IMR-90 (cell line): ENCODE results near the gene ITGB1BP1. TPM values are rescaled to one million over a fixed set of nuclear protein-coding genes. Genes with fewer than 3 reads are reported as not detected.

Experiments used
- ATAC-seq: fragments of 200-7000 bp; cut with Tn5 transposase; 2 replicates; pipeline ENCODE4 v1.9.1; 2020; ENCODE audit warnings: low read depth, mild to moderate bottlenecking, moderate library complexity
- BruUV-seq: library from RNA; stranded (reverse); fragments of 400-500 nt; replicated peaks from 2 replicates; lab custom pipeline; 2021; lab: Mats Ljungman, UMichigan
- CTCF ChIA-PET: fragments of 300-600 bp; formaldehyde crosslinking; extraction: SDS; loops from one replicate; lab custom pipeline; 2021; ENCODE audit warnings: antibody characterized with exemption; lab: Yijun Ruan, JAX
- POLR2A ChIA-PET: fragments of 300-600 bp; sonication (Branson Sonifier 250); formaldehyde crosslinking; loops from one replicate; lab custom pipeline; 2022; ENCODE audit warnings: antibody characterized with exemption; ENCODE audit not compliant: unreplicated experiment; lab: Charles Lee
- DNase-seq: peaks from one replicate; pipeline ENCODE4 v3.0.0; 2013
- H2AFZ ChIP-seq: replicated peaks from 2 replicates; pipeline ENCODE3; 2013; ENCODE audit warnings: low read length, mild to moderate bottlenecking; ENCODE audit not compliant: poor library complexity
- H2AK5ac ChIP-seq: 2 replicates; pipeline ENCODE4 v1.6.1; 2013; ENCODE audit warnings: low read depth, low read length, inconsistent platforms
- H2AK9ac ChIP-seq: replicated peaks from 2 replicates; pipeline ENCODE3; 2013; ENCODE audit warnings: mild to moderate bottlenecking, low read depth, low read length, moderate library complexity; ENCODE audit not compliant: poor library complexity
- H2BK120ac ChIP-seq: 2 replicates; pipeline ENCODE4 v1.6.1; 2013; ENCODE audit warnings: low read depth, low read length, inconsistent platforms
- H2BK15ac ChIP-seq: 3 replicates; pipeline ENCODE4 v1.6.1; 2013; ENCODE audit warnings: low read depth, low read length, inconsistent platforms
- H2BK20ac ChIP-seq: 2 replicates; pipeline ENCODE4 v1.6.1; 2013; ENCODE audit warnings: low read depth, mild to moderate bottlenecking, inconsistent platforms, low read length, moderate library complexity
- H2BK5ac ChIP-seq: 2 replicates; pipeline ENCODE4 v1.6.1; 2013; ENCODE audit warnings: mild to moderate bottlenecking, low read depth, low read length, inconsistent platforms; ENCODE audit not compliant: poor library complexity, severe bottlenecking
- H3K14ac ChIP-seq: replicated peaks from 2 replicates; pipeline ENCODE4 v1.6.1; 2013; ENCODE audit warnings: low read depth, low read length, inconsistent platforms
- H3K18ac ChIP-seq: 2 replicates; pipeline ENCODE4 v1.6.1; 2013; ENCODE audit warnings: low read depth, low read length, control low read depth
- H3K23ac ChIP-seq: 2 replicates; pipeline ENCODE4 v1.6.1; 2013; ENCODE audit warnings: low read depth, low read length, inconsistent platforms
- H3K27ac ChIP-seq: 2 replicates; pipeline ENCODE4 v1.5.1; 2013; ENCODE audit warnings: mild to moderate bottlenecking, control low read depth, low read length; ENCODE audit not compliant: insufficient read depth
- H3K27me3 ChIP-seq: 2 replicates; pipeline ENCODE4 v1.6.1; 2013; ENCODE audit warnings: low read length; ENCODE audit not compliant: control insufficient read depth, insufficient read depth
- H3K36me3 ChIP-seq: 2 replicates; pipeline ENCODE4 v1.6.1; 2013; ENCODE audit warnings: low read length, mixed read lengths; ENCODE audit not compliant: control insufficient read depth, insufficient read depth
- H3K4ac ChIP-seq: 2 replicates; pipeline ENCODE4 v1.6.1; 2013; ENCODE audit warnings: low read depth, low read length, inconsistent platforms
- H3K4me1 ChIP-seq: 2 replicates; pipeline ENCODE4 v1.6.1; 2013; ENCODE audit warnings: low read length, mixed read lengths; ENCODE audit not compliant: control insufficient read depth, insufficient read depth
- H3K4me2 ChIP-seq: 2 replicates; pipeline ENCODE4 v1.6.1; 2013; ENCODE audit warnings: low read depth, mild to moderate bottlenecking, control low read depth, low read length, moderate library complexity
- H3K4me3 ChIP-seq: 2 replicates; pipeline ENCODE4 v1.5.1; 2013; ENCODE audit warnings: low read depth, mild to moderate bottlenecking, control low read depth, low read length, moderate library complexity; ENCODE audit not compliant: insufficient read depth
- H3K56ac ChIP-seq: 2 replicates; pipeline ENCODE4 v1.6.1; 2013; ENCODE audit warnings: low read length, inconsistent platforms; ENCODE audit not compliant: insufficient read depth; ENCODE audit errors: extremely low read depth
- H3K79me1 ChIP-seq, 2 experiments: 2 replicates each; pipeline ENCODE4 v1.6.1; 2013; ENCODE audit warnings: low read length in 2 of 2, inconsistent platforms in 1 of 2, low read depth in 1 of 2
- H3K9ac ChIP-seq: 2 replicates; pipeline ENCODE4 v1.6.1; 2013; ENCODE audit warnings: low read depth, low read length, control low read depth
- H3K9me1 ChIP-seq: 2 replicates; pipeline ENCODE4 v1.6.1; 2013; ENCODE audit warnings: low read length, inconsistent platforms; ENCODE audit not compliant: insufficient read depth
- H3K9me3 ChIP-seq: 2 replicates; pipeline ENCODE4 v1.6.1; 2013; ENCODE audit warnings: low read length; ENCODE audit not compliant: control insufficient read depth, insufficient read depth
- H4K20me1 ChIP-seq: 2 replicates; pipeline ENCODE4 v1.6.1; 2013; ENCODE audit warnings: low read length, inconsistent platforms; ENCODE audit not compliant: insufficient read depth
- H4K5ac ChIP-seq: 2 replicates; pipeline ENCODE4 v1.6.1; 2013; ENCODE audit warnings: mild to moderate bottlenecking, low read depth, low read length, control low read depth
- H4K8ac ChIP-seq, 2 experiments: 2 replicates each; pipeline ENCODE4 v1.6.1; 2013; ENCODE audit warnings: low read depth in 2 of 2, low read length in 2 of 2, control low read depth in 1 of 2, inconsistent platforms in 1 of 2
- H4K91ac ChIP-seq: 2 replicates; pipeline ENCODE4 v1.6.1; 2013; ENCODE audit warnings: low read depth, low read length, inconsistent platforms; ENCODE audit not compliant: insufficient read depth
- CHD1 ChIP-seq: IDR thresholded peaks from 2 replicates; pipeline ENCODE4 v1.6.1; 2012; ENCODE audit warnings: low read depth, low read length, improper control_type of control experiment
- NFE2L2 ChIP-seq: fragments of 150-350 bp; IDR thresholded peaks from 2 replicates; pipeline ENCODE4 v1.6.1; 2016; ENCODE audit warnings: low read depth, mild to moderate bottlenecking, low read length
- WGBS, 2 experiments: methylation state at CpG; one replicate each; pipeline versions ENCODE4 v1.1.5 to v1.1.7; 2013; ENCODE audit warnings: missing lambda C conversion rate in 2 of 2; ENCODE audit not compliant: insufficient read length in 1 of 2; ENCODE audit errors: extremely low coverage in 2 of 2; 5-methylcytosine and 5-hydroxymethylcytosine counted together
- dilution Hi-C: fragments of 300-500 bp; cut with HindIII; formaldehyde crosslinking; loops from one replicate; pipeline ENCODE4 v1.14.3; 2018; ENCODE audit warnings: low sequenced_read_pairs; ENCODE audit not compliant: unreplicated experiment
- in situ Hi-C: fragments of 300-500 bp; cut with MboI; formaldehyde crosslinking; loops from 3 replicates; pipeline ENCODE4 v1.14.3; 2019; ENCODE audit warnings: low sequenced_read_pairs, inconsistent platforms, mixed read lengths
- intact Hi-C: fragments of 100-400 bp; cut with micrococcal nuclease; formaldehyde crosslinking; loops from 2 replicates; pipeline ENCODE4 v1.10.0; 2022
- polyA plus RNA-seq, 3 experiments: library from polyadenylated mRNA; depleted of rRNA; stranded (reverse); fragments of >200 nt; gene quantifications; 2 replicates each; pipeline ENCODE4 v1.2.3, GENCODE V29; 2012; ENCODE audit warnings: low replicate concordance in 1 of 3
- total RNA-seq: library from RNA; depleted of rRNA; stranded (reverse); fragments of >200 nt; gene quantifications from 2 replicates; pipeline ENCODE4 v1.2.3, GENCODE V29; 2012
- TF ChIP-seq, protein P1 (sequence below): fragments of 150-350 bp; IDR thresholded peaks from 2 replicates; pipeline ENCODE4 v1.6.1; 2017; ENCODE audit warnings: mild to moderate bottlenecking, antibody characterized with exemption, low read length, low read depth

ITGB1BP1 gene
- total and polyA plus RNA-seq, 2 of the 4 experiments (the other 2 are of a cell fraction), result 48.6 to 88.1 TPM

DNA sequence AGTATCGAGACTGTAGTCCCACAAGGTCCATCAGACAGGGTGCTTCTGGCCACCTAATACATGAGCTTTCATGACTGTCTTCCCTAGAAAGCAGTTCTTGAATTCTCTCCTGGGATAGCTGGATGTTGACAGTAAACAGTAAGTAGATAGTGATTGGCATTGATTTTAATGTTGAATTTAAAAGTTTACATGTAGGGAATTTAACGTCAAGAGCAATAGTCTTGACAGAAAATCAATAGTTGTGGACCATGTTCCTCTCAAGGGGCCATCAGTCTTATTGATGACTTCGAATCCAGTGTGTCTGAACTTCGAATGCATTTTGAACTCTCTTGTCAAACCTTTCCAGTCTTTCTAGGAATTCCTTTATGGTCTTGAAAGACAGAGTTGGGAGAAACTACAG lies 63.9 kb downstream of the ITGB1BP1 start:
- in situ Hi-C loops, result no loop called here
- no peak overlapping the region for H2BK15ac ChIP-seq
- H4K8ac ChIP-seq, result no peak overlapping the region
- WGBS, 2 experiments, result 100% methylated on average over 1 of the region's 4 CpGs; no CpG with 5 or more reads in 1 of the 2 experiments
- no peak overlapping the region for H3K14ac ChIP-seq
- no peaks in the 10 kb centered on the region for H4K20me1 ChIP-seq
- H3K23ac ChIP-seq, result no peak overlapping the region
- no peak overlapping the region for H3K18ac ChIP-seq
- H3K9ac ChIP-seq, result no peak overlapping the region
- no peak for DNase-seq
- no peak overlapping the region for H2BK20ac ChIP-seq
- CTCF ChIA-PET, result interaction anchor here (1.0 kb wide), 1 partner anchor 10 kb away, joined by 3 read pairs; no protein-coding TSS in a partner anchor
- BruUV-seq, result no TSS peak
- POLR2A ChIA-PET, result no interaction called here
- no peak overlapping the region for H2AK9ac ChIP-seq
- H3K56ac ChIP-seq, result no peak overlapping the region
- H2AK5ac ChIP-seq, result no peak overlapping the region
- H4K5ac ChIP-seq, result no peak overlapping the region
- no peak overlapping the region for H2BK120ac ChIP-seq
- H4K91ac ChIP-seq, result no peak overlapping the region
- ATAC-seq, result no peak
- H3K36me3 ChIP-seq, result peaks cover 33% of the 10 kb centered on the region
- H3K4ac ChIP-seq, result no peak overlapping the region
- dilution Hi-C loops, result no loop called here
- peaks cover 3% of the 10 kb centered on the region for H3K9me1 ChIP-seq
- intact Hi-C loops, result no loop called here
- no peak overlapping the region for H3K4me3 ChIP-seq
- no peak overlapping the region for H3K4me2 ChIP-seq
- peaks cover 10 to 19% of the 10 kb centered on the region in 2 experiments; a peak in 3 of 4 replicates for H3K79me1 ChIP-seq
- H3K27me3 ChIP-seq, result no peaks in the 10 kb centered on the region
- peaks cover 4% of the 10 kb centered on the region; the same call in 1 of the 2 replicates for H3K4me1 ChIP-seq
- no peak overlapping the region for H3K27ac ChIP-seq
- no peak overlapping the region for H2BK5ac ChIP-seq
- no peaks in the 10 kb centered on the region for H3K9me3 ChIP-seq
- H2AFZ ChIP-seq, result no peak overlapping the region
- TF ChIP-seq, protein P1, sequence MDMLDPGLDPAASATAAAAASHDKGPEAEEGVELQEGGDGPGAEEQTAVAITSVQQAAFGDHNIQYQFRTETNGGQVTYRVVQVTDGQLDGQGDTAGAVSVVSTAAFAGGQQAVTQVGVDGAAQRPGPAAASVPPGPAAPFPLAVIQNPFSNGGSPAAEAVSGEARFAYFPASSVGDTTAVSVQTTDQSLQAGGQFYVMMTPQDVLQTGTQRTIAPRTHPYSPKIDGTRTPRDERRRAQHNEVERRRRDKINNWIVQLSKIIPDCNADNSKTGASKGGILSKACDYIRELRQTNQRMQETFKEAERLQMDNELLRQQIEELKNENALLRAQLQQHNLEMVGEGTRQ, result no peak
- no peak for TF ChIP-seq NFE2L2
- TF ChIP-seq CHD1, result no peak
